Subcutaneous adipose tissue (tissue), 4 donors: ENCODE results near the gene ZNF768. TPM values are rescaled to one million over a fixed set of nuclear protein-coding genes. Genes with fewer than 3 reads are reported as not detected.

Source experiments
- CTCF ChIP-seq: fragments of 450-650 bp; IDR thresholded peaks from one replicate; pipeline ENCODE4 v1.5.1; 2016; ENCODE audit warnings: low read depth, mild to moderate bottlenecking, control low read depth, antibody characterized with exemption, moderate library complexity
- total RNA-seq, 4 donors: library from RNA; depleted of rRNA; stranded (reverse); fragments of >200 nt; gene quantifications; one replicate each; pipeline ENCODE4 v1.1.0, GENCODE V29; 2016

The ZNF768 gene
- total RNA-seq, 4 donors from 2014 or later = 11.7 to 43.9 (median 19.2) TPM

- no peak for TF ChIP-seq CTCF
Measured at GRCh38 chr16:30532285-30533145, 6.1 kb upstream of the ZNF768 start.

GRCh38 chr16:30530163-30531037, 4.0 kb upstream of the ZNF768 start:
- no peak for TF ChIP-seq CTCF

GRCh38 chr16:30528799-30529457, 2.6 kb upstream of the ZNF768 start:
- no peak for TF ChIP-seq CTCF

- TF ChIP-seq CTCF = no peak
Measured at GRCh38 chr16:30527635-30528178, 1.3 kb upstream of the ZNF768 start.

GRCh38 chr16:30526823-30527634, 663 bp upstream of the ZNF768 start:
- no peak for TF ChIP-seq CTCF

GRCh38 chr16:30525844-30526136, 576 bp downstream of the ZNF768 start:
- no peak for TF ChIP-seq CTCF
